Erythroblast (primary cell): ENCODE data around the gene LYPD6B.

Experiments used
- GATA1 ChIP-seq: IDR thresholded peaks from 2 replicates; pipeline ENCODE4 v1.6.1; 2011; ENCODE audit warnings: low read depth, mild to moderate bottlenecking, control low read depth, low read length, moderate library complexity
- POLR2A ChIP-seq: IDR thresholded peaks from 2 replicates; pipeline ENCODE4 v1.6.1; 2011; ENCODE audit warnings: mild to moderate bottlenecking, low read length

DNA sequence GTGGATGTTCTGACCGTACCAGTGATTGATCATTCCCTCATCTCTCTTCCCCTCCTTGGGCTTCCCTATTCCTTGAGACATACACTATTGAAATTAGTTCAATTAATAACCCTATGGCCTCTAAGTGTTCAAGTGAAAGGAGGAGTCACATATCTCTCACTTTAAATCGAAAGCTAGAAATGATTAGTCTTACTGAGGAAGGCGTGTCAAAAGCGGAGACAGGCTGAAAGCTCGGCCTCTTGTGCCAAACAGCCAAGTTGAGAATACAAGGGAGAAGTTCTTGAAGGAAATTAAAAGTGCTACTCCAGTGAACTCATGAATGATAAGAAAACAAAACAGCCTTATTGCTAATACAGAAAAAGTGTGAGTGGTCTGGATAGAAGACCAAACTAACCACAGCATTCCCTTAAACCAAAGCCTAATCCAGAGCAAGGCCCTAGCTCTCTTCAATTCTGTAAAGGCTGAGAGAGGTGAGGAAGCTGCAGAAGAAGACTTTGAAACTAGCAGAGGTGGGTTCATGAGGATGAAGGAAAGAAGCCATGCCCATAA lies 147.5 kb downstream of the LYPD6B start:
- no peak for TF ChIP-seq POLR2A
- TF ChIP-seq GATA1: no peak
